Right lobe of liver (tissue), 6 donors: ENCODE results near the gene FGF6. TPM values are rescaled to one million over a fixed set of nuclear protein-coding genes. Genes with fewer than 3 reads are reported as not detected.

Experiments
- ATAC-seq, 4 donors: fragments of 200-7000 bp; cut with Tn5 transposase; one replicate each; pipeline ENCODE4 v1.9.1; 2020; ENCODE audit warnings: mild to moderate bottlenecking in 4 of 4, moderate library complexity in 4 of 4
- DNase-seq, 3 donors: peaks; one replicate each; pipeline ENCODE4 v3.0.0-alpha.2; 2020
- H3K27ac ChIP-seq, 3 donors: fragments of 200-600 bp; one replicate each; pipeline ENCODE4 v1.8.0; 2022
- H3K27me3 ChIP-seq, 2 donors: fragments of 200-600 bp; one replicate each; pipeline ENCODE4 v1.8.0; 2022
- H3K36me3 ChIP-seq, 4 donors: fragments of 200-600 bp; sonication (generic) in 1 of 4; one replicate each; pipeline versions ENCODE4 v1.5.1 to v1.8.0; 2017 to 2022; ENCODE audit warnings: control low read depth in 1 of 4
- H3K4me1 ChIP-seq, 4 donors: fragments of 200-600 bp; sonication (generic) in 1 of 4; one replicate each; pipeline versions ENCODE4 v1.5.1 to v1.8.0; 2017 to 2022; ENCODE audit warnings: control low read depth in 1 of 4
- H3K4me3 ChIP-seq, 3 donors: fragments of 200-600 bp; one replicate each; pipeline ENCODE4 v1.8.0; 2022
- H3K9me3 ChIP-seq, 4 donors: fragments of 200-600 bp; sonication (generic) in 1 of 4; one replicate each; pipeline versions ENCODE4 v1.5.1 to v1.8.0; 2017 to 2022; ENCODE audit warnings: control low read depth in 1 of 4
- POLR2A ChIP-seq: fragments of 450-650 bp; IDR thresholded peaks from one replicate; pipeline ENCODE4 v1.6.1; 2017; ENCODE audit warnings: antibody characterized with exemption, mild to moderate bottlenecking
- WGBS: methylation state at CpG from one replicate; pipeline ENCODE4 v1.1.6; 2018; ENCODE audit warnings: low coverage, low lambda C conversion rate; ENCODE audit not compliant: insufficient coverage; ENCODE audit errors: missing lambda C conversion rate; 5-methylcytosine and 5-hydroxymethylcytosine counted together
- intact Hi-C, 2 donors: fragments of 100-400 bp; cut with DNase I; formaldehyde crosslinking; loops; one replicate each; pipeline versions ENCODE4 v1.11.2 to v1.14.1; 2022
- total RNA-seq, 6 experiments: library from RNA; depleted of rRNA in 2 of 6; stranded (reverse); fragments of >200 nt in 2 of 6; fragmentation: NEBNext Ultra II Directional in 3 of 6; extraction: Animal tissue kit (Norgen Biotek cat#: 25700) in 3 of 6; gene quantifications; one replicate each; pipeline versions ENCODE4 v1.1.0 to v1.2.4, GENCODE V29; 2016 to 2023
- TF ChIP-seq, protein P1 (sequence below), 4 donors: fragments of 200-600 bp in 3 of 4; fragments of 450-650 bp in 1 of 4; IDR thresholded peaks; one replicate each; pipeline versions ENCODE4 v1.5.1 to v1.8.0; 2016 to 2022; ENCODE audit warnings: antibody characterized with exemption in 4 of 4, mild to moderate bottlenecking in 2 of 4
- donor health status: DM: no; HTN: yes; CAD: no.
- donor health status: DM: no; HTN: no; CAD: no.
- donor health status: DM: no; HTN: no; CAD: no.
- donor health status: DM: no; HTN: yes; CAD: no.
- donor health status: DM: no; HTN: yes; CAD: no.

FGF6 gene
- total RNA-seq, 6 experiments from 2014 or later = not detected

GRCh38 chr12:4431436-4431835 lies 14.2 kb downstream of the FGF6 start:
- H3K36me3 ChIP-seq = no peaks in the 10 kb centered on the region
- no peak for ATAC-seq
- no peak overlapping the region for H3K4me3 ChIP-seq
- no peak for DNase-seq
- H3K27ac ChIP-seq = no peak overlapping the region
- H3K4me1 ChIP-seq = no peaks in the 10 kb centered on the region
- no peaks in the 10 kb centered on the region for H3K27me3 ChIP-seq
- no peaks in the 10 kb centered on the region for H3K9me3 ChIP-seq
- TF ChIP-seq POLR2A = no peak
- TF ChIP-seq, protein P1, sequence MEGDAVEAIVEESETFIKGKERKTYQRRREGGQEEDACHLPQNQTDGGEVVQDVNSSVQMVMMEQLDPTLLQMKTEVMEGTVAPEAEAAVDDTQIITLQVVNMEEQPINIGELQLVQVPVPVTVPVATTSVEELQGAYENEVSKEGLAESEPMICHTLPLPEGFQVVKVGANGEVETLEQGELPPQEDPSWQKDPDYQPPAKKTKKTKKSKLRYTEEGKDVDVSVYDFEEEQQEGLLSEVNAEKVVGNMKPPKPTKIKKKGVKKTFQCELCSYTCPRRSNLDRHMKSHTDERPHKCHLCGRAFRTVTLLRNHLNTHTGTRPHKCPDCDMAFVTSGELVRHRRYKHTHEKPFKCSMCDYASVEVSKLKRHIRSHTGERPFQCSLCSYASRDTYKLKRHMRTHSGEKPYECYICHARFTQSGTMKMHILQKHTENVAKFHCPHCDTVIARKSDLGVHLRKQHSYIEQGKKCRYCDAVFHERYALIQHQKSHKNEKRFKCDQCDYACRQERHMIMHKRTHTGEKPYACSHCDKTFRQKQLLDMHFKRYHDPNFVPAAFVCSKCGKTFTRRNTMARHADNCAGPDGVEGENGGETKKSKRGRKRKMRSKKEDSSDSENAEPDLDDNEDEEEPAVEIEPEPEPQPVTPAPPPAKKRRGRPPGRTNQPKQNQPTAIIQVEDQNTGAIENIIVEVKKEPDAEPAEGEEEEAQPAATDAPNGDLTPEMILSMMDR (IDR thresholded peaks at IDR 0.05) = no peak
- intact Hi-C loops = no loop called here
- 31% methylated on average over 2 of the region's 4 CpGs for WGBS

- Histone ChIP-seq H3K4me1 (no peaks in the 10 kb centered on the region), H3K27me3 (no peaks in the 10 kb centered on the region), H3K36me3 (no peaks in the 10 kb centered on the region), H3K4me3 (no peak overlapping the region), H3K27ac (no peak overlapping the region), H3K9me3 (no peaks in the 10 kb centered on the region)
- intact Hi-C loops = no loop called here
- TF ChIP-seq, protein P1 (IDR thresholded peaks at IDR 0.05) = no peak
- TF ChIP-seq POLR2A = no peak
- ATAC-seq = no peak
- DNase-seq = no peak
- WGBS = 32% methylated on average over 6 of the region's 6 CpGs
Measured at GRCh38 chr12:4424422-4424821, 21.2 kb downstream of the FGF6 start.

DNA sequence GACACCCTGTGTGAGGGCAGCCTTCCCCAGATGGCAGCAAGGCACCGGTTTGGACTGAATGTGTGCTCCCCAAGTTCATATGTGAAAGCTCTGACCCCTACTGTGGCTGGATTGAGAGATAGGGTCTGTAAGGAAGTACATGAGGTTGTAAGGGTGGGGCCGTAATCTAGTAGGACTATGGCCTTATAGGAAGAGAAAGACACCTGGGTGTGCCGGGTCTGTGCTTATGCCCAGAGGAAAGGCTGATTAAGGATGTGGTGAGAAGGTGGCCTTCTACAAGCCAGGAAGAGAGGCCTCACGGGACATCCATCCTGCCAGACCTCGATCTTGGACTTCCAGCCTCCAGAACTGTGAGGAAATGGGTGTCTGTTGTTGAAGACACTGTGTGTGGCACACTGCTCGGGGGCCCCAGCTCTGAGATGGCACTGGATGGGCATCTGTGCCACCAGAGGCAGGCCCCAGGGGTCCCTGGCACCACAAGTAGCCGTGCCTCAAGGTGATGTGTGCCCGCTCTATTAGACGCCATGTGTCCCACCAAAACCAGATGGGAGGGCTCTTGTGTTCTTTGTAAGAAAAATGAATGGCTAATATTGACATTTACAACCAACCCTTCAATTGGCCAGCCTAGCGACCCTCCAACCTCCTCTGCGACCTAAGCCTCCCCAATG lies 22.0 kb downstream of the FGF6 start:
- 57% methylated on average over 6 of the region's 11 CpGs for WGBS
- peak in 1 of 4 donors; percentile 26 for ATAC-seq

GRCh38 chr12:4422985-4423384 lies 22.6 kb downstream of the FGF6 start:
- no peak overlapping the region for H3K27ac ChIP-seq
- 50% methylated on average over 2 of the region's 9 CpGs for WGBS
- no peak for TF ChIP-seq POLR2A
- TF ChIP-seq, protein P1 (IDR thresholded peaks at IDR 0.05) = no peak
- H3K4me1 ChIP-seq = no peaks in the 10 kb centered on the region
- ATAC-seq = peak in 1 of 4 donors; percentile 23
- H3K9me3 ChIP-seq = no peaks in the 10 kb centered on the region
- H3K27me3 ChIP-seq = no peaks in the 10 kb centered on the region
- no peak overlapping the region for H3K4me3 ChIP-seq
- intact Hi-C loops = no loop called here
- DNase-seq = no peak
- H3K36me3 ChIP-seq = no peaks in the 10 kb centered on the region

More for the DNA sequence above, 22.0 kb downstream of the FGF6 start:
- Histone ChIP-seq H3K27ac (no peak overlapping the region), H3K36me3 (no peaks in the 10 kb centered on the region), H3K27me3 (no peaks in the 10 kb centered on the region), H3K9me3 (no peaks in the 10 kb centered on the region), H3K4me1 (no peaks in the 10 kb centered on the region), H3K4me3 (no peak overlapping the region)
- TF ChIP-seq, protein P1 (IDR thresholded peaks at IDR 0.05) = no peak
- TF ChIP-seq POLR2A = no peak
- intact Hi-C loops = no loop called here
- no peak for DNase-seq
